Effector memory CD8-positive, alpha-beta T cell (primary cell): Measurements from ENCODE around the gene GET3.

Experiments used
- ATAC-seq: fragments of 150-1000 bp; cut with Tn5 transposase; replicated peaks from 2 replicates; pipeline ENCODE4 v1.10.0; 2021; ENCODE audit warnings: mild to moderate bottlenecking, moderate library complexity
- DNase-seq, 3 experiments: peaks; one replicate each; pipeline ENCODE4 v3.0.0; 2021
- H3K27ac Mint-ChIP-seq, 2 donors: one replicate each; pipeline ENCODE4 v1.8.0; 2022; ENCODE audit warnings: mild to moderate bottlenecking in 2 of 2, mixed read lengths in 2 of 2, moderate library complexity in 2 of 2
- H3K27me3 Mint-ChIP-seq, 2 donors: one replicate each; pipeline ENCODE4 v1.8.0; 2022; ENCODE audit warnings: mixed read lengths in 2 of 2
- H3K36me3 Mint-ChIP-seq: one replicate; pipeline ENCODE4 v1.8.0; 2022; ENCODE audit warnings: mild to moderate bottlenecking, moderate library complexity, mixed read lengths; ENCODE audit not compliant: insufficient read depth
- H3K4me1 Mint-ChIP-seq, 2 donors: one replicate each; pipeline ENCODE4 v1.8.0; 2022; ENCODE audit warnings: low read depth in 2 of 2, mixed read lengths in 2 of 2
- H3K4me3 Mint-ChIP-seq, 2 donors: one replicate each; pipeline ENCODE4 v1.8.0; 2022; ENCODE audit warnings: mild to moderate bottlenecking in 2 of 2, mixed read lengths in 2 of 2, moderate library complexity in 2 of 2
- H3K9me3 Mint-ChIP-seq, 2 donors: one replicate each; pipeline ENCODE4 v1.8.0; 2022; ENCODE audit warnings: mixed read lengths in 2 of 2

GET3 gene

GRCh38 chr19:12749938-12750521 lies 12.7 kb downstream of the GET3 start:
- Mint-ChIP-seq H3K36me3 (peaks cover 12% of the 10 kb centered on the region), H3K27ac (no peak overlapping the region), H3K4me3 (peak overlapping the region; percentile 21 to 34), H3K27me3 (peaks cover 28 to 52% of the 10 kb centered on the region in 2 donors), H3K4me1 (peaks cover 3 to 5% of the 10 kb centered on the region in 2 donors), H3K9me3 (no peaks in the 10 kb centered on the region)
- ATAC-seq (peak; percentile 14), DNase-seq (no peak)

DNA sequence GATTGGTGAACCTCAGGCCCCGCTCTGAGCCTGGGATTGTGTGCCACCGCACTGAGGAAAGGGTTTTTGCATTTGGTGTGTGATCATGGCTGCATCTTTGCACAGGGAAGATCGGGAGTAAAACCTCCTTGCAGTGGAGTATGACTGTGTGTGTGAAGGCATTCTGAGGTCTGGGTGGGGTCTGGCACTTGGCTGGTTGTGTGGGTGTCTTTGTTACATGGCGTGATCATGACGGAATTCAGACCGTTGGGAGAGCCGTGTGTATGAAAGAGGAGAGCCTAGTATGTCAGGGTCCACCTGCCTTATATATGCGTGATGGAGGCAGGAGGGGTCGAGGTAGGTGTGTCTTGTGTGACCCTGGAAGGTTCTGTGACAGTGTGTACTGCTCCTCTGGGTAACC lies 13.6 kb downstream of the GET3 start:
- peaks cover 28 to 61% of the 10 kb centered on the region in 2 donors for H3K27me3 Mint-ChIP-seq

GRCh38 chr19:12751635-12752034 lies 14.3 kb downstream of the GET3 start, which contains the start of gene BEST2:
Gene BEST2, plus strand, starts transcription at chr19:12751791. Its CDS starts 802 bp downstream, at chr19:12752593.
- H3K4me1 Mint-ChIP-seq: peaks cover 3 to 5% of the 10 kb centered on the region in 2 donors
- peaks cover 35 to 68% of the 10 kb centered on the region in 2 donors for H3K27me3 Mint-ChIP-seq
- H3K4me3 Mint-ChIP-seq: no peak within 1 kb of the TSS
- no peak for ATAC-seq
- peaks cover 10% of the 10 kb centered on the region for H3K36me3 Mint-ChIP-seq
- H3K9me3 Mint-ChIP-seq: no peaks in the 10 kb centered on the region
- no peak for DNase-seq
- no peak within 1 kb of the TSS for H3K27ac Mint-ChIP-seq

More for the DNA sequence above, 13.6 kb downstream of the GET3 start:
- no peak for ATAC-seq
- peaks cover 3 to 5% of the 10 kb centered on the region in 2 donors for H3K4me1 Mint-ChIP-seq
- DNase-seq: no peak
- H3K4me3 Mint-ChIP-seq: no peak overlapping the region
- no peak overlapping the region for H3K27ac Mint-ChIP-seq
- H3K36me3 Mint-ChIP-seq: peaks cover 12% of the 10 kb centered on the region
- H3K9me3 Mint-ChIP-seq: no peaks in the 10 kb centered on the region

GRCh38 chr19:12752056-12752781 lies 14.9 kb downstream of the GET3 start:
- Mint-ChIP-seq H3K4me1 (peaks cover 3 to 5% of the 10 kb centered on the region in 2 donors), H3K36me3 (peaks cover 10% of the 10 kb centered on the region), H3K27ac (no peak overlapping the region), H3K27me3 (peaks cover 35 to 69% of the 10 kb centered on the region in 2 donors), H3K9me3 (no peaks in the 10 kb centered on the region), H3K4me3 (no peak overlapping the region)
- DNase-seq: no peak
- ATAC-seq: no peak

GRCh38 chr19:12754465-12755196 lies 17.3 kb downstream of the GET3 start:
- no peak overlapping the region for H3K4me3 Mint-ChIP-seq
- peaks cover 3% of the 10 kb centered on the region in 2 donors for H3K4me1 Mint-ChIP-seq
- peaks cover 2% of the 10 kb centered on the region for H3K36me3 Mint-ChIP-seq
- H3K27ac Mint-ChIP-seq: no peak overlapping the region
- DNase-seq (no peak), ATAC-seq (no peak)
- peaks cover 39 to 76% of the 10 kb centered on the region in 2 donors for H3K27me3 Mint-ChIP-seq
- no peaks in the 10 kb centered on the region for H3K9me3 Mint-ChIP-seq

DNA sequence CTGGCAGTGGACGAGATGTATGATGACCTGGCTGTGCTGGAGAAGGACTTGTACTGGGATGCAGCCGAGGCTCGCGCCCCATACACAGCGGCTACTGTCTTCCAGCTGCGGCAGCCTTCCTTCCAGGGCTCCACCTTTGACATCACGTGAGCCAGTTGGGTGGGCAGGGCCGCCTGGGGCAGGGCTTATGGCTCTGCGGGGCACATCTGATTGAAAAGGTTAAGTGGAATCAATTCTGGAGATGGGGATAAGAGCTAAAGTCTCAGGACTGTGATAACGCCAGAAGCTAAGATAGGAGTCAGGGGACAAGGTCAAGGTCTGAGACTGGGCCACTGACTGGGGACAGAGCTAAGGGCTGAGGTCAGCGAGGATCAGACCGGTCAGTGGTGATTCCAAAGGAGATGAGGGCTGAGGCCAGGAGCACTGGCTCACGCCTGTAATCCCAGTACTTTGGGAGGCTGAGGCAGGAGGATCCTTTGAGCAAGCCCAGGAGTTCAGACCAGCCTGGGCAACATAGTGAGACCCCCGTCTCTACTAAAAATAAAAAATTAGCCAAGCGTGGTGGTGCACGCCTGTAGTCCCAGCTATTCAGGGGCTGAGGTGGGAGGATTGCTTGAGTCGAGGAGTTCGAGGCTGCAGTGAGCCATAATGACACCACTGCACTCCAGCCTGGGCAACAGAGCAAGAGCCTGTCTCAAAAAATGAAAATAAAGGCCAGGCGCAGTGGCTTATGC lies 19.0 kb downstream of the GET3 start:
- peaks cover 26 to 59% of the 10 kb centered on the region in 2 donors for H3K27me3 Mint-ChIP-seq
- DNase-seq (no peak), ATAC-seq (no peak)
- no peaks in the 10 kb centered on the region for H3K9me3 Mint-ChIP-seq
- H3K36me3 Mint-ChIP-seq: peaks cover 2% of the 10 kb centered on the region
- H3K4me1 Mint-ChIP-seq: peaks cover 3 to 4% of the 10 kb centered on the region in 2 donors
- peak overlapping the region in 1 of 2 donors; percentile 57 for H3K4me3 Mint-ChIP-seq
- H3K27ac Mint-ChIP-seq: no peak overlapping the region

DNA sequence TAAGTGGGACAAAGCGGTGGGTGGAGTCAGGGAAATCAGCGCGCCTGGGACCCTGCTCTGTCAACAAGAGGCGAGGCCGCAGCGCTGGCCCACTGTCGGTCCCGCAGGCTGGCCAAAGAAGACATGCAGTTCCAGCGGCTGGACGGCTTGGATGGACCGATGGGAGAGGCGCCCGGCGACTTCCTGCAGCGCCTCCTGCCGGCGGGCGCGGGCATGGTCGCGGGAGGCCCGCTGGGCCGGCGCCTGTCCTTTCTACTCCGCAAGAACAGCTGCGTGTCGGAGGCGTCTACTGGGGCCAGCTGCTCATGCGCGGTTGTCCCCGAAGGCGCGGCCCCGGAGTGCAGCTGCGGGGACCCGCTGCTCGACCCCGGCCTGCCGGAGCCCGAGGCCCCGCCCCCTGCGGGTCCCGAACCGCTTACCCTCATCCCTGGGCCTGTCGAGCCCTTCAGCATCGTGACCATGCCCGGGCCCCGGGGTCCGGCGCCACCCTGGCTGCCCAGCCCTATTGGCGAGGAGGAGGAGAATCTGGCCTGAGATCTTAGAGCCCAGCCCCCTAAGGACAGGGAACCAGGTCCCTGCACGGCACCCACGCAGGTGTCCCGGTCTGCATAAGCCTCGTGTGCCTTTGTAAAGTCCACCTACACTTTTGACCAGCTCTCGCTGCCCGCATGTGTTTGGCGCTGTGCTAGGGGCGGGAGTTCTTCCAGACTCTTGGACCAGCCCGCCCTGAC lies 20.4 kb downstream of the GET3 start:
- peaks cover 2% of the 10 kb centered on the region for H3K36me3 Mint-ChIP-seq
- H3K4me3 Mint-ChIP-seq: peak overlapping the region in 1 of 2 donors; percentile 4
- no peak overlapping the region for H3K27ac Mint-ChIP-seq
- DNase-seq: peak; percentile 58 to 66 (median 58)
- H3K9me3 Mint-ChIP-seq: no peaks in the 10 kb centered on the region
- H3K4me1 Mint-ChIP-seq: peaks cover 3 to 4% of the 10 kb centered on the region in 2 donors
- peaks cover 19 to 46% of the 10 kb centered on the region in 2 donors for H3K27me3 Mint-ChIP-seq
- peak; percentile 84 for ATAC-seq

DNA sequence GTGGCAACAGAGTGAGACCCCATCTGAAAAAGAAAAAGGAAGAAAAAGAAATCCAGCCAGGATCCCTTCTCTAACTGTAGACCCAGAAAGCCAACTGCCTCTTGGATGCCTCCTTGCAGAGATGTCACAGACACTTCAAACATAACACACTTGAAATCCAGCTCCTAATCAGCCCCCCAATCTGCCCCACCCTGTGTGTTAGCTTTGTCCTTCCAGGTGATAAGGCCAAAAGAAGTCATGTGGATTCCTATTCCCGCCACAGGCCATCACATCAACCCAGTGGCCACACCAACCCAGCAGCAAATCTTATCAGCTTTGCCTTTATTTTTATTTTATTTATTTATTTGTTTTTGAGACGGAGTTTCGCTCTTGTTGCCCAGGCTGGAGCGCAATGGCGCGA lies 22.4 kb downstream of the GET3 start:
- peaks cover 3 to 4% of the 10 kb centered on the region in 2 donors for H3K4me1 Mint-ChIP-seq
- H3K27me3 Mint-ChIP-seq: peaks cover 13 to 29% of the 10 kb centered on the region in 2 donors
- H3K36me3 Mint-ChIP-seq: peaks cover 2% of the 10 kb centered on the region
- H3K9me3 Mint-ChIP-seq: no peaks in the 10 kb centered on the region
- H3K4me3 Mint-ChIP-seq: no peak overlapping the region
- no peak overlapping the region for H3K27ac Mint-ChIP-seq
- DNase-seq (no peak), ATAC-seq (no peak)

DNA sequence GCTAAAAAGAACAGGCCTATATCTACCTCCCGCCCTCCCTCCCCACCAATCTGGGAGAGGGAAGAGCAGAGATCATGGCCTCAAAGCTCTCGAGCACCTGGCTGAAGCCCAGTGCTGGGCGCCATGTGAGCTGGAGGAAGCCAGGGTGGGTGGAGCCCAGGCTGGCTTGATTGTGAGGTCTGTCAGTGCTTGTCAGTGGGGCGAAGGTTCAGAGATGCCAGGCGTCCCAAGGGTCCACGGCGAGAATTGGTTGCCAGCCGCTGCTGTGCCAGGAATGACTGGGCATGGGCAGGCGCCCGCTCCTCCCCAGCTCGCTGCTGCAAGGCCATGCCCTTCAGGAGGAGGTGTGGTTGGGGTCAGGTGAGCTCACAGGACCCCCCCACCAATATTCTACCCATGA lies 25.8 kb downstream of the GET3 start:
- H3K9me3 Mint-ChIP-seq: no peaks in the 10 kb centered on the region
- H3K4me3 Mint-ChIP-seq: no peak overlapping the region
- ATAC-seq: no peak
- no peak for DNase-seq
- H3K36me3 Mint-ChIP-seq: no peaks in the 10 kb centered on the region
- H3K27ac Mint-ChIP-seq: no peak overlapping the region
- H3K4me1 Mint-ChIP-seq: peaks cover 6 to 8% of the 10 kb centered on the region in 2 donors
- peaks cover 6 to 9% of the 10 kb centered on the region in 2 donors for H3K27me3 Mint-ChIP-seq

DNA sequence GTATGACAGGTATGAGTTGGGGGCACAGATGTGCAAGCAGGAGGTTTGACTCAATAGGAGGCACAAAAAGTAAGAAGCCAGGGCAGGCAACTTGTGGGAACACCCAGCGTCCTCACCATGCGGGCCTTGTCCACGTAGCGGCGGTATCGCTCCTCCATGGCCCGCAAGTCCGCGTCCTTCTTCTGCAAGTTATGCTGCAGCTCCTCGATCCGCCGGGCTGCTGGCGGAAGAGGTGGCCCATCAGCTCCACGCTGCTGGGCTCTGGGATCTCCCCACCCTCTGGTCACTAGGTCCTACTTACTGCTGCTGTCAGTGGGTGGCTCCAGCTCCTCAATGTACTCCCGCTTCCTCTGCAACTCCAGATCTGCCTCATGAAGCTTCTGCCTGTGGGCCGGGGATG lies 27.4 kb downstream of the GET3 start:
- Mint-ChIP-seq H3K27ac (no peak overlapping the region), H3K4me3 (no peak overlapping the region), H3K9me3 (no peaks in the 10 kb centered on the region), H3K4me1 (peaks cover 8 to 9% of the 10 kb centered on the region in 2 donors), H3K36me3 (peaks cover 4% of the 10 kb centered on the region), H3K27me3 (no peaks in the 10 kb centered on the region)
- DNase-seq (no peak), ATAC-seq (no peak)

DNA sequence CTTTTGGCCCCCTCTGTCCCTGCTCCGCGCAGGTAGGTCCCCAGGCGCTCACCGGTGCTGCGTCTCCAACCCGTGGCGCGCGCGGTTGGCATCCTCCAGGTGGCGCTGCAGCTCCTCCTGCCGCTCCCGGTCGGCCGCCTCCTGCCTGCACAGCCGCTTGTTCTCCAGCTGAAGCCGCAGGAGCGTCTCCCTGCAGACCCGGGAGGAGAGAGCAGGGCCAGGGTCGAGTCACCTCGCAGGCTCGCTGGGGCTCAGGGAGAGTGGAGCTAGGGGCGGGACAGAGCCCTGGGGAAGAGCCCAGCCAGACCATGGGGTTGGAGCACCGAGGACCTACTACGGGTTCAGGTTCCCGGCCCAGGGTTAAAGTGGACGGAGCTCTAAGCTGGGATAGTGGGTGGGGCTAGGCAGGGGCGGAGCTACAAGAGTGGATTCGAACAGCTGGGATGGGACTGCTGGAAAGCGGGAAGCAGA lies 28.8 kb downstream of the GET3 start:
- Mint-ChIP-seq H3K9me3 (no peaks in the 10 kb centered on the region), H3K36me3 (peaks cover 4% of the 10 kb centered on the region), H3K4me3 (peak overlapping the region; percentile 18 to 27), H3K27ac (no peak overlapping the region), H3K4me1 (peaks cover 4 to 6% of the 10 kb centered on the region in 2 donors), H3K27me3 (no peaks in the 10 kb centered on the region)
- peak; percentile 76 for ATAC-seq
- peak; percentile 79 to 85 (median 85) for DNase-seq

DNA sequence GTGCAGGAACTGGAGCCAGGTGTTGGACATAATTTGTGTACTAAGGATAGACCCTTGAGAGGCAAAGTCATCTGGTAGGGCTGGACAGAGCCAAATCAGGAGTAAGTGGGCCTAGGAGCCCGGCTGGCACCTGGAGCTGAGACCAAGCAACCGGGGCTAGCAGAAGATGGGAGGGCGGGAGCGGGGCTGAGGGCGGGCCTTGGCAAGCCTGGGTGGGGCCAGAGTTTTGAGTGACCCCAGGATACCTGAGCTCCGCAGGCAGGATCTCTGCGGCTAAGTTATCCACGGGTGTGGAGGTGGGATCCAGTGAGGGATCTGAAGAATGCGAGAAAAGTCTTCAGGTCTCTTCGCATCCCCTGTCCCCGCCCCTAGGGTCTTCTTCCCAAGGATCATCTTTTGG lies 29.9 kb downstream of the GET3 start:
- Mint-ChIP-seq H3K27ac (no peak overlapping the region), H3K36me3 (peaks cover 4% of the 10 kb centered on the region), H3K4me1 (peaks cover 4 to 6% of the 10 kb centered on the region in 2 donors), H3K27me3 (no peaks in the 10 kb centered on the region), H3K9me3 (no peaks in the 10 kb centered on the region), H3K4me3 (no peak overlapping the region)
- ATAC-seq (no peak), DNase-seq (no peak)
